Upper lobe of right lung (tissue), 1 donor: ENCODE results near the gene HDAC4. TPM values are rescaled to one million over a fixed set of nuclear protein-coding genes. Genes with fewer than 3 reads are reported as not detected.

Experiments used
- ATAC-seq: fragments of 200-7000 bp; cut with Tn5 transposase; one replicate; pipeline ENCODE4 v1.9.1; 2020; ENCODE audit warnings: mild to moderate bottlenecking, moderate library complexity
- DNase-seq: peaks from one replicate; pipeline ENCODE4 v3.0.0-alpha.2; 2020
- H3K27ac ChIP-seq: fragments of 200-600 bp; one replicate; pipeline ENCODE4 v1.8.0; 2022
- H3K27me3 ChIP-seq: fragments of 200-600 bp; one replicate; pipeline ENCODE4 v1.8.0; 2022; ENCODE audit warnings: mild to moderate bottlenecking
- H3K36me3 ChIP-seq: fragments of 200-600 bp; one replicate; pipeline ENCODE4 v1.8.0; 2022
- H3K4me1 ChIP-seq: fragments of 200-600 bp; one replicate; pipeline ENCODE4 v1.8.0; 2022
- H3K4me3 ChIP-seq: fragments of 200-600 bp; one replicate; pipeline ENCODE4 v1.8.0; 2022; ENCODE audit warnings: mild to moderate bottlenecking
- H3K9me3 ChIP-seq: fragments of 200-600 bp; one replicate; pipeline ENCODE4 v1.8.0; 2022
- CTCF ChIP-seq: fragments of 200-600 bp; IDR thresholded peaks from one replicate; pipeline ENCODE4 v1.8.0; 2022; ENCODE audit warnings: antibody characterized with exemption
- intact Hi-C: fragments of 100-400 bp; cut with DNase I; formaldehyde crosslinking; loops from one replicate; pipeline ENCODE4 v1.11.0; 2022
- total RNA-seq: library from RNA; stranded (reverse); fragmentation: NEBNext Ultra II Directional; extraction: Animal tissue kit (Norgen Biotek cat#: 25700); gene quantifications from one replicate; pipeline ENCODE4 v1.2.1, GENCODE V29; 2021
- donor health status: DM: no; HTN: yes; CAD: no; lungs with severe emphysema.

The HDAC4 gene
- total RNA-seq, 1 donor from 2014 or later = 44.1 TPM

GRCh38 chr2:239118264-239118663, 282.6 kb downstream of the HDAC4 start:
- no peak overlapping the region for H3K27ac ChIP-seq
- no peak overlapping the region for H3K4me3 ChIP-seq
- intact Hi-C loops = no loop called here
- H3K9me3 ChIP-seq = no peaks in the 10 kb centered on the region
- no peaks in the 10 kb centered on the region for H3K27me3 ChIP-seq
- H3K4me1 ChIP-seq = peaks cover 16% of the 10 kb centered on the region
- ATAC-seq = no peak
- no peaks in the 10 kb centered on the region for H3K36me3 ChIP-seq
- TF ChIP-seq CTCF = no peak
- DNase-seq = no peak

GRCh38 chr2:239117831-239118230, 283.0 kb downstream of the HDAC4 start:
- intact Hi-C loops = no loop called here
- Histone ChIP-seq H3K4me3 (no peak overlapping the region), H3K4me1 (peaks cover 18% of the 10 kb centered on the region), H3K27me3 (no peaks in the 10 kb centered on the region), H3K36me3 (no peaks in the 10 kb centered on the region), H3K9me3 (no peaks in the 10 kb centered on the region), H3K27ac (no peak overlapping the region)
- DNase-seq (no peak), ATAC-seq (no peak)
- no peak for TF ChIP-seq CTCF

- no peak for ATAC-seq
- Histone ChIP-seq H3K36me3 (peaks cover under 1% of the 10 kb centered on the region), H3K4me1 (peaks cover 18% of the 10 kb centered on the region), H3K27me3 (no peaks in the 10 kb centered on the region), H3K4me3 (no peak overlapping the region), H3K27ac (no peak overlapping the region), H3K9me3 (no peaks in the 10 kb centered on the region)
- no peak for TF ChIP-seq CTCF
- no peak for DNase-seq
- intact Hi-C loops = no loop called here
These were observed 284.2 kb downstream of the HDAC4 start for GRCh38 chr2:239116456-239117246.

GRCh38 chr2:239115616-239116015, 285.2 kb downstream of the HDAC4 start:
- Histone ChIP-seq H3K9me3 (no peaks in the 10 kb centered on the region), H3K27me3 (no peaks in the 10 kb centered on the region), H3K27ac (no peak overlapping the region), H3K4me1 (peaks cover 18% of the 10 kb centered on the region), H3K4me3 (no peak overlapping the region), H3K36me3 (peaks cover 11% of the 10 kb centered on the region)
- ATAC-seq (no peak), DNase-seq (no peak)
- no peak for TF ChIP-seq CTCF
- intact Hi-C loops = no loop called here

GRCh38 chr2:239114616-239115265, 286.1 kb downstream of the HDAC4 start:
- no peak for ATAC-seq
- H3K4me3 ChIP-seq = no peak overlapping the region
- no peaks in the 10 kb centered on the region for H3K27me3 ChIP-seq
- H3K4me1 ChIP-seq = peaks cover 18% of the 10 kb centered on the region
- H3K9me3 ChIP-seq = no peaks in the 10 kb centered on the region
- H3K36me3 ChIP-seq = peaks cover 19% of the 10 kb centered on the region
- TF ChIP-seq CTCF = no peak
- intact Hi-C loops = no loop called here
- no peak for DNase-seq
- H3K27ac ChIP-seq = no peak overlapping the region
